Activated CD4-positive, alpha-beta T cell treated with anti-CD3 and anti-CD28 coated beads, Interleukin-2, amount 50 U/mL, for 24 hours (primary cell): Measurements from ENCODE around the gene TENM3.

Experiments used
- DNase-seq, 2 donors: peaks; one replicate each; pipeline ENCODE4 v3.0.0-alpha.2; 2020; ENCODE audit warnings: low read depth in 1 of 2, low spot score in 1 of 2

The TENM3 gene

DNA sequence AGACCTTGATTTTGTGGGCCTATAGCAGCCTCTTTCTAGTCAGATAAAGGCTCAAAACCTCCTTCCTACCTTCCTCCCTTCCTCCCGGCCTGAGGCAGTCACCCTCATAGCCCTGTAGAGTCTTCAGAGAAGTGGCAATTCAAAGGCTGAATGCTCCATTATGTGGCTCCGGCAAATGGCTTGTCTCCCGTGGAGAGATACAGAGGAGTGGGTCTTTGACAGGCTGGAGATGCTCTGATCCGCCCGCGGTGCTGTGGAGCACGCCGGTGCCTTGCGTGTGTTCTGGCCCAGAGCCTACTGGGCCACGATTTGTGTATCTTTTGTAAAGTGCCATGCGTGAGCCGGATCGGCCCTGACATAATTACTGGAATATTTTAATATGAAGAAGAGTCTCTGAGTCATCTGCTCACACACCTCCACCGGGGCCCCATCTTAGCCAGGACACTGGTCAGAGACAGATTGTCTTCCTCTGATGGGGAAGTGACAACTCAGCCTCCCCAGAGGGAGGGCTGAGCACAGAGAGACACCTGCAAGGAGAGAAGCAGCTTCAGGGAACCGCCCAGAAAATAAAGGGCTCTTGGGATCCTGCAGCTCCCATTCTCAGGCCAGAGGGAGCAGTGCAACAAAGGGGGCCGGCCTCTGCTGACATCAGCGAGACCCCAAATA lies 585.3 kb downstream of the TENM3 start:
- DNase-seq = no peak

DNA sequence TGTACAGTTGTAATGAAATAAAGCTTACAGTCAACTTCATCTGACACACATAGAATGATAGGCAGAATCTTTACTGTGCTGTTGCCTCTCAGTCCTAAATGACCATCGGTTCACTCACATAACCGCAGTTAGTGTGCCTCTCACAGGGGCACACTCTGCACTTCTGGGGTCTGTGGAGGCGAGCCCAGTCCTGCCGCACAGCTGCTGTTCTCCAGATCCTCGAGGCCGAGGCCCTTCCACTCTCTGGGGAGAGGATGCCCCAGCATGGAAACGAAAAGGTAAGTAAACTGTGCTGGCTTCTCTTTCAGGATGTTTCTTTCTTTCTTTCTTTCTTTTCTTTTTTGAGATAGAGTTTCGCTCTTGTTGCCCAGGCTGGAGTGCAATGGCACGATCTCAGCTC lies 586.0 kb downstream of the TENM3 start:
- DNase-seq = no peak

DNA sequence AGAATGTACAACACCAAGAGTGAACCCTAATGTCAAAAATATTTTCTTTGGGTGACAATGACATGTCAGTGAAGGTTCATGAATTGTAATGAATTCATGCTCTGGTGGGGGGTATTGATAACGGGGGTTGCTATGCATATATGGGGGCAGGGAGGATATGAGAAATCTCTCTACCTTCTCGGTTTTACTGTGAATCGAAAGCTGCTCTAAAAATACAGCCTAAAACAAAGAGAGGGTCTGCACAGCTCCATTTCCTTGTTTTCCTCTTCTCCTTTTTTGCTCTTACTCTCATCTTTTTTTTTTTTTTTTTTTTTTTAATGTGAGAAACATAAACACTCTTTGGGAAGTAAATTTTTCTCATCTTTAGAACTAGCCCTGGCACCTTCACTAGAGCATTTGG lies 588.2 kb downstream of the TENM3 start:
- DNase-seq = no peak

DNA sequence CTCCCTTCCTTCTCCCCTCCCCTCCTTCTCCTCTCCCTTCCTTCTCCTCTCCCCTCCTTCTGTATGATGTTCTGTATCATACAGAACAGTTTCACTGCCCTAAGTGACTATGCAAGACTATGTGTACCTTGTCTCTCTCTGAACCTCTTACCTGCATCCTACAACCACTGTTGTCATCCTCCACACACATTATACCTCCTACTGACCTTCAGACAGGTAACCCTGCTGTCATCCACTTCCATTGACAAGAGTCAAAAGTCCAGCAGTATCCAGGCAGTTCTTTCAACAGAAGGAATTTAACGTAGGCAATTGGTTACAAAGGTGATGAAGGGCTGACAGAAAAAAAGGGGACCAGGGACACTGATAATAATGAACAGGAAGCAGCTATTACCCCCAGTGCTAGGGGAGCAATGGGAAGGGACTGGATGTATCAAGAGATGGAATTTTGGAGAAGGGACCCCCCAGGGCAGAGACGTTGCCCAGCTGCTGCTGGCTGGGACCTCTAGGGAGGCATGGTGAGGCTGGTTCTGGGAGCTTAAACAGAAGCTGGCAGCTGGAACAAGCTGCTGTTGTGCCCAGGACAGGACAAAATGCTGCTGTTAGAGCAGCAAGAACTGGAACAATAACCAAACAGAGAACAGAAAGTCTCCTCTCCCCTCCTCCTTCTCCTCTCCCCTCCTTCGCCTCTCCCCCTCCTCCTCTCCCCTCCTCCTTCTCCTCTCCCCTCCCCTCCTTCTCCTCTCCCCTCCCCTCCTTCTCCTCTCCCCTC lies 589.3 kb downstream of the TENM3 start:
- DNase-seq = no peak

DNA sequence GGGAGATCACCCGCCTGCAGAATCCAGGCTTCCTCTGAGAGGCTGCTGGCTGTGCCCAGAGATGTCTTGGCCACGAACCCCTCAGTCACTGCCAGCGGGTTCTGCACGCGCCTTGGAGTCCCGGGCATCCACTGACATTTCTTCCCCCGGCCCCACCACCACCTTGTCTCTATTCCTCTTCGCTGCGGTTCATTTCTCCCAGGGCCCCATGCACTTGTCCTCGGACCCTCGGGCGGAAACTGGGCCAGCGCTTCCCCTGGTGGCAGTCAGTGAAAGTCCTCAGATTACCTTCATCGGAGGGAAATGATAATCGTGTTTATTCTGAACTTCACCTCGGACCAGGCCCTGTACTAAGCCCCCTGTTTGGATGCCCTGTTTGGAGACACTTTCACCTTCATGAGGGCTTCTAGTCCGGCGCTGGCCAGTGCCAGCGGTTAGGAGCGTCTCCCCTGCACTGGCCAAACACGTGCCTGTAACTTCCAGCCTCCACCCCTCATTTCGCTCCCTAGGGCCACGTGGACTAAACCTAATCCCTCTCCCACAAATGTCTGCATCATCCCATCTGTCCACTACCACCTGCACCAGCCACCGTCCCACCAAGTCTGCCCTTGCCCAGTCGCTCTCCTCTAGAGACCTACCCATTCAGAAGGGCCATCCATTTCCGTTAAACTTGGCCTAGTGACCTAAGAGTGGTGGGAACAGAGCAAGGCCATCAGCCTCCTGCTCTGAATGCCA lies 592.0 kb downstream of the TENM3 start:
- no peak for DNase-seq

DNA sequence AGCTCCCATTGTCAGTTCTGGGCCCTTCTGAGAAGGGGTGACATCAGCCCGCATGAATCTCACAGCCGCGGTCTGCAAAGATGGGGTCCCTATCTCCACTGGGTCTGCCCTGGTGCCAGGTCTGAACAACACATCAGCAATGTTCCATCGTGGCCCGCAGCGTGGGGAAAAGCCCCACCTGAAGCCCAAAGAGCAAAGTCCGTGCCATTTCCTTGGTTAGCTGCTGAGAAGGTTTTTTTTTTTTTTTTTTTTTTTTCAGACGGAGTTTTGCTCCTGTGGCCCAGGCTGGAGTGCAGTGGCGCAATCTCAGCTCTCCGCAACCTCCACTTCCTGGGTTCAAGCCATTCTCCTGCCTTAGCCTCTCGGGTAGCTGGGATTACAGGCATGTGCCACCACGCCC lies 594.6 kb downstream of the TENM3 start:
- DNase-seq = no peak

DNA sequence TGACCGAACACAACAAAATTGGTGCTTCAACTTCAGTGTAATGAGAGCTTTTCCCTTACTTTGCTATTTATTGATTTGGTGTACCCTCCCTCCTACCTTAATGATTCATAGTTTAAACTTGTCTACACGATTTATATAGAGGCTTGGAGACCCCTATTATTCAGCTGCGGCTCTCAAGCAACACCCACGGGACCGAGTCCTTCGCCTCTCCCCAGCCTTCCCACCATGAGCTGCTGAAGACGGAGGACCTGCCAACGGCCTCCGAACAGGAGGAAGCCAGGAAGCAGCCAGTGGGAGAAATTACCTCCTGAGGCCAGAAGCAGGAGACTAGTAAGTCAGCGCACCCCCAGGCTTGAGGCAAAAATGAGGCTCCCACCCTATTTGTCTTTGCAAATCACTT lies 595.3 kb downstream of the TENM3 start:
- no peak for DNase-seq

DNA sequence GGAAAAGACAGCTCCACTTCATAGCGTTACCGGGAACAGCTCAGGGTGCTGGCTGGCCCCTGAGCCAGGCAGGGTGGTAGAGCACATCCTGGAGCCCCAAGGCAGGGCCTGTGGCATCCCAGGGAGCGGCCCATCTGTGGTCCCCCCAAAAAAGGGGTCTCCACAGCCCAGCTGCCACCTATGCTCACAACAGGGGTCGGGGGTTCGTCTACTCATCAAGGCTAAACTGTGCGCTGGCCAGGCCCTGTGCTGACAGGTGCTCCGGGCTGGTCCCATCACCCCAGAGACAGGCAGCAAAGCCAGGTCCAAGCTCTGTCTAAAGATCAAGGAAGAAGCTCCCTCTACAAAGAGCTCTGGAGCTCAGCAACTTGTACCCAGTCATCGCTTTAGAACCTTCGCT lies 596.1 kb downstream of the TENM3 start:
- no peak for DNase-seq

DNA sequence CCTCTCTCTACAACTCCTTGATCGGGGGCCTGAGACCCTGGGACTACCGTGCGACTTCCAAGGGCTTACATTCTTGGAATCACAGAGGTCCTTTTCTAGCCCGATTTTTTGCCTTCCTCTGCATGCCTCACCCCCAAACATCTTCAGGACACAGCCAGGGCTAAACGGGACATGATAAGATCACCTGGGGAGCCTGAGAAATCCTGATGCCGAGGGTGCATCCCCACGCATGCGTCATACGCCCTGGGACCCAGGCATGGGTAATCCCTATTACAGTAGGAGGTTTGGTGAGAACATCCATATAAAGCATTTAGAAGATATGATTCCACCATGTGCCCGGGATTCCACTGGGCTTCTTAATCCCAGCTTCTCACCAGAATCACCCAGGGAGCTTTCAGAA lies 596.9 kb downstream of the TENM3 start:
- no peak for DNase-seq

DNA sequence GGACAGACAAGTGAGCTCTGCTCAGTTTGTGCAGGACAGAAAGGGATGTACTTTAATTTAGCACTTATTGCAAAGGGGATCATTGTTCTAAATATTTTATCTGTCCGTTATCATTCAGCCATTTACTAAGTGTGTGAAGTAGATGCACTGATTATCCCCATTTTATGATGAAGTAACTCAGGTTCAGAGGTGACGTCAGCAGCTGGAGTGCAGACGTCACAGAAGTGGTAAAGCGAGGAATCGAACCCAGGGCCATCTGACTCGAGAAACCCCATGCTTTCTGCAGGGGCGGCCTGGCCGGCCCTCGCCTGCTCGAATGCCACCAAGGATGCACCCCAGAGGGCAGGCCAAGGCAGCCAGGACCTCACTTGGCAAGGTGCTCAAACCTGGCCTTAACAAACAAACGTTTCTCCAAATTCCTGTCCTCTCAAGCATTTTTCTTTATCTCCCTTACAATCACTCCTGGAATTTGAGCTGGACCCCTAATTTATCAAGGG lies 599.0 kb downstream of the TENM3 start:
- no peak for DNase-seq

DNA sequence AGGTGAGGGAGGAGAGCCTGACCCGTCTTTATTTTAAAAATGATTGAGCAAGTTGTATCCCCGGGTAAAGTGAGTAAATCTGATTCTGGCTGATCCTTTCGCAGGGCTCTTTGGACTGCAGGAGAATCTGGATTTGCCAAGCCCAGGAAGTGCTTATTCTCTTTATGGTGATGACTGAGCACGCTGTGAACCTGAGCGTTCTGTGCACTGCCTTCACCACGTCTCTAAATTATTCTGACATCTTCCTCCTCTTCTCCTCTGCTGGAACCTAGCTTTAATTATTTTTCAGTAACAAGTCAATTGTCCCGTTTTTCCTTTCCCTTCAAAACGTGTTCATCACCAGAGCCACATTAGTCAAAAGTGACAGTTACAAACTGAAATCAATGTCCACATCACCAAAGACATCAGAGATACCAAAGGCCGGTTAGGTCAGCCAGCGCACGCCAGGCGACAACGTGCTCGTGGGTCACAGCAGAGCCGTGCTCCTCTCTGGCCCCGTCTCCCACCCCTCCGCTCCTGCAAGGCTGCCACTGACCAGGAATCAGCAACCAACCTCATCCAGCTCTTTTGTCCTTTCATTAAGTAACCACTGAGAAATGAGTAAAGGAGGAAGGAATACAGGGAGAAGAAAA lies 599.7 kb downstream of the TENM3 start:
- no peak for DNase-seq

DNA sequence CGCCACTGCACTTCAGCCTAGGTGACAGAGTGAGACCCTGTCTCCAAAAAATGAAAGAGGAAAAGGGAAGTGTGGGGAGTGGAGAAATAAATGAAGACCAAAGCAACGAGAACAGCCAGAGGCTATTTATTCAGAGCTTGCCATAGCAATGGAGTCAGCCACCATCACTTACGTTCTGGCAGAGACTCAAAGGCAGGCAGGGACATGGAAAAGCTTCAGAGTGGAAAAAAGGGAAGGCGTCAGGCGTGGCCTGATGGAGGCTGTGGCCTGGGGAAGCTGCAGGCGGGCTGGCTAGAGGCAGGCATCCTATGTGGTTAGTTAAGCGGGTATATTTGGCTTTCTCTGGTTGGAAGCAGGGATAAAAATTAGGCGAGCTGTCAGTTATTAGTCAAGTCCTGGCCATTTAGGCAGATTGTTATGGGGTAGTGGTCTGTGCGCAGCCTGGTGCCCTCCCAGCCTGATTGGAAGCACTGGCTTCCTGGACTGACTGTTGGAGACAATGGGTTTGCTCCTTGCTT lies 600.7 kb downstream of the TENM3 start:
- DNase-seq = no peak

DNA sequence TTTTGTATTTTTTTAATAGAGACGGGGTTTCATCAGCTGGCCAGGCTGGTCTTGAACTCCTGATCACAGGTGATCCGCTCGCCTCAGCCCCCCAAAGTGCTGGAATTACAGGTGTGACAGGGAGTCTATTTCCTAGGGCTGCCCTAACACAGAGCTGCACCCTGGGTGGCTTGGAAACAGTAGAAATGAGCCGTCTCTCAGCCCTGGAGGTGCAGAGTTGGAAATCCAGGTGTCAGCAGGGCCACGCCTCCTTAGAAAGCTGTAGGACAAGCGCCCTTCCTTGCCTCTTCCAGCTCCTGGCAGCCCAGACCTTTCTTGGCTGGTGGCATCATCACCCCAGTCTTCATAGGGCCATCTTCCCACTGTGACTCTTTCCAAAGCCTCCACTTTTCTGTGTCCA lies 602.4 kb downstream of the TENM3 start:
- DNase-seq = no peak

DNA sequence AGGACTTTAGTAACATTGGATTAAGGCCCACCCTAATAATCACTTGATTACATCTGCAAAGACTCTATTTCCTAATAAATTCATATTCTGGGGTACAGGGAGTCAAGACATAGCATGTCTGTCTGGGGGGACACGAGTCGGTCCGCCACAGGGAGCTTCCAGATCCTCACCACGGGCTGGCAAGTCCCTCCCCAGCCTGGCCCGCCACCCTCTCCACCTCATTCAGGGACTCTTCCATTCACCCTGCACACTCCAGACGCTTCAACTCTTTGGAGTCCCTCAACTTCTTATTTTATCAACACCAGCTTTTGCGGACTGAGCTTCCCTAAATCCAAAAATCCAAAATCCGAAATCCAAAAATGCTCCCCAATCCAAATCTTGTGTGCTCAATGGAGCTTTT lies 602.8 kb downstream of the TENM3 start:
- DNase-seq = no peak

DNA sequence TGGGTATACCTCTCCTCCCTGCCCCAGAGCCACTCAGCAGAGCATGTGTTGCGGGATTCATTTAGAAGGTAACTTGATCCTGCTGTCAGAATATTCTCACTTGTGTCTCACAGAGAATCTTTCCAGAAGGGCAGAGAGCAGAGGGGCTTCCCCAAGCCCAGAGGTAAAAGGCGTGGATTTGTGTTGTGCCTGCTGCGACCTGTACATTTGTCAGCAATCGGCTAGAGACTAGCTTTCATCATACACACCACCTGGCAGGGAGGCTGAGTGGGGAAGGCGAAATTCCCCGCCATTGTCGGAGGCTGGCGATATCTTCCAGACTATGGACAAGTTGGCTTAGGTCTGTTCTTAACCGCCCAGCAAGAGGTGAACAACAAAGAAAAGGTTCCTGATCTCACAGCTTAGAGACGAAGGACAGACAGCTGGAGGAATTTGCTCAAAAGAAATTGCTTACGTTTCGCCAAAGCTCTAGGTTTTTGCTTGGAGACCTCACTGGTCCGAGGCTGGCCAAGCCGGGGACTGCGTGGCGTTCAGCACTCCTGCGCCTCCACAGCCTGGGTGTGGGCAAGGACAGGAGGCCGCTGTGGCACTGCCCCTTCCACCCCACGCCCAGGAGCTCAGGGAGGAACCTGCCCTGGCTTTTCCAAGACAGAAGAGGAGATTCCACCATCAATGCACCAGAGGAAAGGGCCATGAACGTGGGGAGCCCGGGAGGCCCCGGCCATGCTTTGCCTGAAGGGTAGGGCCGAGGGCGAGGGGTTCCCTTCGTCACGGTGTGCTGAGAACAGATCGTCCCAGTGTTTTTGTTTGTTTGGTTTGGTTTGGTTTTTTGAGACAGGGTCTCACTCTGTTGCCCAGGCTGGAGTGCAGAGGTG lies 604.6 kb downstream of the TENM3 start:
- no peak for DNase-seq

DNA sequence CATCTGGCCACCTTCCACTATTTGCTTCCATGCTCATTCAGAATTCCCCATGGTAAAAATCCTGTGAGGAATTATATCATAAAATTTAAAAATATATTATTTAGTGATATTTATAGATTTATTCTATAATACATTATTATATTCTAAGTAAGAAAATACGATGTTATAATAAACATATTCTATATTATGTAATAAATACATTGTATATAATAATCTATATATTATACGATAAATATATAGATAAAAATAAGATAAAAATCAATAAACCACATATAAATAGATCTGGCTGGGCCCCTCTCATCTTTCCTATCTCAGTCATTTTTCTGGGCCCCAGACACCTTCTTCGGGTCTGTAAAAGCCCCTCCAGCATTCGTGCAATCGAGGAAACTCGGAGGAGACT lies 605.5 kb downstream of the TENM3 start:
- DNase-seq = no peak
